Measurements from ENCODE around the gene CX3CL1. TPM values are rescaled to one million over a fixed set of nuclear protein-coding genes. Genes with fewer than 3 reads are reported as not detected.

Gene CX3CL1
- total and polyA plus RNA-seq, 2 of the 13 experiments (the other 11 are each of a cell fraction or from before 2014, with no cell fraction given) = 57.3 to 60.8 TPM

DNA sequence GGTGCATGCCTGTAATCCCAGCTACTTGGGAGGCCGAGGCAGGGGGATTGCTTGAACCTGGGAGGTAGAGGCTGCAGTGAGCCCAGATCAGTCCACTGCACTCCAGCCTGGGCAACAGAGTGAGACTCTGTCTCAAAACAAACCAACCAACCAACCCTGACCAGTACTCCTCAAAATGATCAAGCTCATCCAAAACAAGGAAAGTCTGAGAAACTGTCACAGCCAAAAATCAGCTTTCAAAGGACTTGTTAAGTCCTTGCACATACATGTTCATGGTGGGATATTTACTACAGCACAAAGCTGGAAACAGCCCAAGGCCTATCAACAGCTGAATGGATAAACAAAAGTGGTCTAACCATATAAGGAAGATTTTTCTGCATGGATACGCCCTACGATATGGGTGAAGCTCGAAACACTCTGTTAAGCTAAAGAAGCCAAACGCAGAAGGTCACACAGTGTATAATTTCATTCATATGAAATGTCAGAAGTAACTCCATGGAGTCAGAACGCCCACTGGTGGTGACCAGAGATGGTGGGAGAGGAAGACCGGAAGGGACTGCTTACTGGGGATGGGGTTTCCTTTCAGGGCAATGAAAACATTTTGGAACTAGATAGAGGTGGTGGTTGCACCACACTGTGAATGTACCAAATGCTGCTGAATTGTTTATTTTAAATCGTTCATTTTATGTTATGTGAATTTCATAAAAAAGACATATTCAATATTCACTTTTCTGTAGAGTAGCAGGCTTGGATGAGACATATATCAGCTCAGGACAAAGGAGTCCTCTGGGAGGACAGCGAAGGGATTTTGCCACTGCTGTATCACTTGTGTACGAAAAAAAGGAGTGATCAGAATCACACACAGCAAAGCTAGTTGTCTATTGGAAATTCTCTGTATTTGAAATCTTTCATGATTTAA is 50.0 kb downstream of the CX3CL1 start (continued):
- TF ChIP-seq, protein P1, sequence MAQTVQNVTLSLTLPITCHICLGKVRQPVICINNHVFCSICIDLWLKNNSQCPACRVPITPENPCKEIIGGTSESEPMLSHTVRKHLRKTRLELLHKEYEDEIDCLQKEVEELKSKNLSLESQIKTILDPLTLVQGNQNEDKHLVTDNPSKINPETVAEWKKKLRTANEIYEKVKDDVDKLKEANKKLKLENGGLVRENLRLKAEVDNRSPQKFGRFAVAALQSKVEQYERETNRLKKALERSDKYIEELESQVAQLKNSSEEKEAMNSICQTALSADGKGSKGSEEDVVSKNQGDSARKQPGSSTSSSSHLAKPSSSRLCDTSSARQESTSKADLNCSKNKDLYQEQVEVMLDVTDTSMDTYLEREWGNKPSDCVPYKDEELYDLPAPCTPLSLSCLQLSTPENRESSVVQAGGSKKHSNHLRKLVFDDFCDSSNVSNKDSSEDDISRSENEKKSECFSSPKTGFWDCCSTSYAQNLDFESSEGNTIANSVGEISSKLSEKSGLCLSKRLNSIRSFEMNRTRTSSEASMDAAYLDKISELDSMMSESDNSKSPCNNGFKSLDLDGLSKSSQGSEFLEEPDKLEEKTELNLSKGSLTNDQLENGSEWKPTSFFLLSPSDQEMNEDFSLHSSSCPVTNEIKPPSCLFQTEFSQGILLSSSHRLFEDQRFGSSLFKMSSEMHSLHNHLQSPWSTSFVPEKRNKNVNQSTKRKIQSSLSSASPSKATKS (CRISPR knock-in tag; IDR thresholded peaks at IDR 0.05) = no peak
- TF ChIP-seq, protein P2, sequence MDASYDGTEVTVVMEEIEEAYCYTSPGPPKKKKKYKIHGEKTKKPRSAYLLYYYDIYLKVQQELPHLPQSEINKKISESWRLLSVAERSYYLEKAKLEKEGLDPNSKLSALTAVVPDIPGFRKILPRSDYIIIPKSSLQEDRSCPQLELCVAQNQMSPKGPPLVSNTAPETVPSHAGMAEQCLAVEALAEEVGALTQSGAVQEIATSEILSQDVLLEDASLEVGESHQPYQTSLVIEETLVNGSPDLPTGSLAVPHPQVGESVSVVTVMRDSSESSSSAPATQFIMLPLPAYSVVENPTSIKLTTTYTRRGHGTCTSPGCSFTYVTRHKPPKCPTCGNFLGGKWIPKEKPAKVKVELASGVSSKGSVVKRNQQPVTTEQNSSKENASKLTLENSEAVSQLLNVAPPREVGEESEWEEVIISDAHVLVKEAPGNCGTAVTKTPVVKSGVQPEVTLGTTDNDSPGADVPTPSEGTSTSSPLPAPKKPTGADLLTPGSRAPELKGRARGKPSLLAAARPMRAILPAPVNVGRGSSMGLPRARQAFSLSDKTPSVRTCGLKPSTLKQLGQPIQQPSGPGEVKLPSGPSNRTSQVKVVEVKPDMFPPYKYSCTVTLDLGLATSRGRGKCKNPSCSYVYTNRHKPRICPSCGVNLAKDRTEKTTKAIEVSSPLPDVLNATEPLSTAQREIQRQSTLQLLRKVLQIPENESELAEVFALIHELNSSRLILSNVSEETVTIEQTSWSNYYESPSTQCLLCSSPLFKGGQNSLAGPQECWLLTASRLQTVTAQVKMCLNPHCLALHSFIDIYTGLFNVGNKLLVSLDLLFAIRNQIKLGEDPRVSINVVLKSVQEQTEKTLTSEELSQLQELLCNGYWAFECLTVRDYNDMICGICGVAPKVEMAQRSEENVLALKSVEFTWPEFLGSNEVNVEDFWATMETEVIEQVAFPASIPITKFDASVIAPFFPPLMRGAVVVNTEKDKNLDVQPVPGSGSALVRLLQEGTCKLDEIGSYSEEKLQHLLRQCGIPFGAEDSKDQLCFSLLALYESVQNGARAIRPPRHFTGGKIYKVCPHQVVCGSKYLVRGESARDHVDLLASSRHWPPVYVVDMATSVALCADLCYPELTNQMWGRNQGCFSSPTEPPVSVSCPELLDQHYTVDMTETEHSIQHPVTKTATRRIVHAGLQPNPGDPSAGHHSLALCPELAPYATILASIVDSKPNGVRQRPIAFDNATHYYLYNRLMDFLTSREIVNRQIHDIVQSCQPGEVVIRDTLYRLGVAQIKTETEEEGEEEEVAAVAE (CRISPR knock-in tag; IDR thresholded peaks at IDR 0.05; ENCODE audit: borderline replicate concordance) = 0 out of 2 replicates have a peak, but pooled peaks have one; percentile 55
- TF ChIP-seq SMC3 (IDR thresholded peaks at IDR 0.05; ENCODE audit: low read length) (peak; percentile 95), KMT2B (CRISPR knock-in tag; IDR thresholded peaks at IDR 0.05) (0 out of 2 replicates have a peak, but pooled peaks have one; percentile 34), ZNF335 (CRISPR knock-in tag; IDR thresholded peaks at IDR 0.05) (0 out of 2 replicates have a peak, but pooled peaks have one; percentile 26), ZBTB7B (CRISPR knock-in tag; IDR thresholded peaks at IDR 0.05) (peak; percentile 58; the same call in 1 of the 2 replicates), STAG1 (CRISPR knock-in tag; IDR thresholded peaks at IDR 0.05) (peak; percentile 97), POLR2AphosphoS5 (IDR thresholded peaks at IDR 0.05; ENCODE audit: low read depth, low read length) (no peak), ZNF121 (CRISPR knock-in tag; IDR thresholded peaks at IDR 0.05) (peak; percentile 65)
- TF ChIP-seq, protein P3, sequence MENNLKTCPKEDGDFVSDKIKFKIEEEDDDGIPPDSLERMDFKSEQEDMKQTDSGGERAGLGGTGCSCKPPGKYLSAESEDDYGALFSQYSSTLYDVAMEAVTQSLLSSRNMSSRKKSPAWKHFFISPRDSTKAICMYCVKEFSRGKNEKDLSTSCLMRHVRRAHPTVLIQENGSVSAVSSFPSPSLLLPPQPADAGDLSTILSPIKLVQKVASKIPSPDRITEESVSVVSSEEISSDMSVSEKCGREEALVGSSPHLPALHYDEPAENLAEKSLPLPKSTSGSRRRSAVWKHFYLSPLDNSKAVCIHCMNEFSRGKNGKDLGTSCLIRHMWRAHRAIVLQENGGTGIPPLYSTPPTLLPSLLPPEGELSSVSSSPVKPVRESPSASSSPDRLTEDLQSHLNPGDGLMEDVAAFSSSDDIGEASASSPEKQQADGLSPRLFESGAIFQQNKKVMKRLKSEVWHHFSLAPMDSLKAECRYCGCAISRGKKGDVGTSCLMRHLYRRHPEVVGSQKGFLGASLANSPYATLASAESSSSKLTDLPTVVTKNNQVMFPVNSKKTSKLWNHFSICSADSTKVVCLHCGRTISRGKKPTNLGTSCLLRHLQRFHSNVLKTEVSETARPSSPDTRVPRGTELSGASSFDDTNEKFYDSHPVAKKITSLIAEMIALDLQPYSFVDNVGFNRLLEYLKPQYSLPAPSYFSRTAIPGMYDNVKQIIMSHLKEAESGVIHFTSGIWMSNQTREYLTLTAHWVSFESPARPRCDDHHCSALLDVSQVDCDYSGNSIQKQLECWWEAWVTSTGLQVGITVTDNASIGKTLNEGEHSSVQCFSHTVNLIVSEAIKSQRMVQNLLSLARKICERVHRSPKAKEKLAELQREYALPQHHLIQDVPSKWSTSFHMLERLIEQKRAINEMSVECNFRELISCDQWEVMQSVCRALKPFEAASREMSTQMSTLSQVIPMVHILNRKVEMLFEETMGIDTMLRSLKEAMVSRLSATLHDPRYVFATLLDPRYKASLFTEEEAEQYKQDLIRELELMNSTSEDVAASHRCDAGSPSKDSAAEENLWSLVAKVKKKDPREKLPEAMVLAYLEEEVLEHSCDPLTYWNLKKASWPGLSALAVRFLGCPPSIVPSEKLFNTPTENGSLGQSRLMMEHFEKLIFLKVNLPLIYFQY (CRISPR knock-in tag; IDR thresholded peaks at IDR 0.05; ENCODE audit: borderline replicate concordance) = 0 out of 2 replicates have a peak, but pooled peaks have one; percentile 28
- TF ChIP-seq, protein P4, sequence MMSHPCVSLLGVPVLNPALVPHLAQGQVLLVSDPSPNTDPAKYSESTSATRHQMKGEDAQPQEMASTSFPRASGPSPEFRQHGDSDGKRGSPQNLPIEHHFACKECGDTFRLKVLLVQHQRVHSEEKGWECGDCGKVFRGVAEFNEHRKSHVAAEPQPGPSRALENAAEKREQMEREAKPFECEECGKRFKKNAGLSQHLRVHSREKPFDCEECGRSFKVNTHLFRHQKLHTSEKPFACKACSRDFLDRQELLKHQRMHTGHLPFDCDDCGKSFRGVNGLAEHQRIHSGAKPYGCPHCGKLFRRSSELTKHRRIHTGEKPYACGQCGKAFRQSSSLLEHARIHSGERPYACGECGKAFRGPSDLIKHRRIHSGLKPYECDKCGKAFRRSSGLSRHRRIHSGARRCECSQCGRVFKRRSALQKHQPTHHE (CRISPR knock-in tag; IDR thresholded peaks at IDR 0.05; ENCODE audit: borderline replicate concordance) = no peak
- TF ChIP-seq, protein P5, sequence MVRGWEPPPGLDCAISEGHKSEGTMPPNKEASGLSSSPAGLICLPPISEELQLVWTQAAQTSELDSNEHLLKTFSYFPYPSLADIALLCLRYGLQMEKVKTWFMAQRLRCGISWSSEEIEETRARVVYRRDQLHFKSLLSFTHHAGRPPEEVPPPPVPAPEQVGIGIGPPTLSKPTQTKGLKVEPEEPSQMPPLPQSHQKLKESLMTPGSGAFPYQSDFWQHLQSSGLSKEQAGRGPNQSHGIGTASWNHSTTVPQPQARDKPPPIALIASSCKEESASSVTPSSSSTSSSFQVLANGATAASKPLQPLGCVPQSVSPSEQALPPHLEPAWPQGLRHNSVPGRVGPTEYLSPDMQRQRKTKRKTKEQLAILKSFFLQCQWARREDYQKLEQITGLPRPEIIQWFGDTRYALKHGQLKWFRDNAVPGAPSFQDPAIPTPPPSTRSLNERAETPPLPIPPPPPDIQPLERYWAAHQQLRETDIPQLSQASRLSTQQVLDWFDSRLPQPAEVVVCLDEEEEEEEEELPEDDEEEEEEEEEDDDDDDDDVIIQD (CRISPR knock-in tag; IDR thresholded peaks at IDR 0.05; ENCODE audit: low read depth) = 0 out of 2 replicates have a peak, but pooled peaks have one; percentile 11
- TF ChIP-seq, protein P6, sequence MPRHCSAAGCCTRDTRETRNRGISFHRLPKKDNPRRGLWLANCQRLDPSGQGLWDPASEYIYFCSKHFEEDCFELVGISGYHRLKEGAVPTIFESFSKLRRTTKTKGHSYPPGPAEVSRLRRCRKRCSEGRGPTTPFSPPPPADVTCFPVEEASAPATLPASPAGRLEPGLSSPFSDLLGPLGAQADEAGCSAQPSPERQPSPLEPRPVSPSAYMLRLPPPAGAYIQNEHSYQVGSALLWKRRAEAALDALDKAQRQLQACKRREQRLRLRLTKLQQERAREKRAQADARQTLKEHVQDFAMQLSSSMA (CRISPR knock-in tag; IDR thresholded peaks at IDR 0.05) = no peak

Data from HepG2 (cell line).